SK-N-DZ (cell line): ENCODE measurements around the gene WDR88.
"Not testable (repeated sequence)": the region's sequence is repeated elsewhere in the genome, so short reads cannot be mapped to it uniquely, and the experiment has no call there.

Source experiments
- DNase-seq: peaks from one replicate; pipeline ENCODE4 v3.0.0-alpha.2; 2015; ENCODE audit warnings: low spot score

The WDR88 gene

DNA sequence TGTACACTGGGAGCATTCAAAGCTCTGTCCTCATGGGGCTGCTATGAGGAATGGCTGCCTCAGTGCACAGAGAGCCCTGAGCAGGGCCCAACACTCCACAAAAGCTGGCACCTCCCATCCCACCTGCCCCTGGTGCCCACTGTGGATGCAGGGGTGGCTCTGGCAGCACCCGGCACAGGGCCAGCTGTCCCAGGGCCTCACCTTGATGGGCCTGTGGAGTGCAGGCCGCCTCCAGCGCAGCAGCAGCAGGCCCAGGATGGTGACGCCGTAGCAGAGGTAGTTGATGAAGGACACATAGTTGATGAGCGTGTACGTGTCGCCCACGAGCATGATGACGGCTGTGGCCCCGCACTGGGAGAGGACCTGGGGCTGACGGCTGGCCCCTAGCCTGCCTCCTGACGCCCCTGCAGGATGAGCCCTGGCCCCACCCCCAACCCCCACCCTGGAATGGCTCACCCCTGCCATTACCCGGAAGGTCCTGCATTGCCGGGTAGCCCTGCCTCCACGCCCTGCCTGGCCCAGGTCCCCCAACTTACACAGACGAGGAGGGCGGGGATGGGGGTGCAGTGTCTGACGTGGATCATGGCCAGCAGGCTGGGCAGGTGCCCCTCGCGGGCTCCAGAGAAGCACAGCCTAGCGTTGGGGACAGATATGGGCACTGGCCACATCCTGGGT, 78.5 kb downstream of the WDR88 start:
- DNase-seq = no peak

DNA sequence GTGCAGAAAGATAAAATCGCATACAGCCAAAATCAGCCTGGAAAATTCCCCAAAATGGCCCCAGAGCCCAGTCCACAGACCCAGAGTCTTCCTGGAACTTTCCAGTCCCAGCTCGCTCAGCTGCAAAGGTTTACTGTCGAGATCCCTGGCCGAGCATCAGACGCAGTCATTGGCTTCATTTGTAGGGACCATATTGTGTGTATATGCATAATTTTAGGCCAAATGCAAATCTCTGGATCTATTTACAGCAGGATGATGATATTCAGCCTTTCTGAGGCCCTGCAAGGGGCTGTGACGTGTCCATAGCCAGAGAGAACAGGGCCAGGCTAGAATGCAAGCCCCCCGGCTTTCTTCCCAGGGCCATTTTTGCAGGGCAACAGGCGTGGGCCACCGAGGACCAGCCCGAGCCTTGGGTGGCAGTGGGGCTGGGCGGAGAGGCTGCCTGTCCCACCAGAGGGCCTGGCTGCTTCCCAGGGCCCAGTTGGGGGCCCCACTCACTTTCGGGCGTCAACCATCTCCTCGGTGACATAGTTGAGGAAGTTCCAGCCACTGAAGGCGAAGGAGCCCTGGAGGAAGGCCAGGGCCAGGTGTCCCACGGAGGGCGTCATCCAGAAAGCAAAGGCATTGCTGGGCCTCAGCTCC, 80.0 kb downstream of the WDR88 start:
- DNase-seq = no peak

DNA sequence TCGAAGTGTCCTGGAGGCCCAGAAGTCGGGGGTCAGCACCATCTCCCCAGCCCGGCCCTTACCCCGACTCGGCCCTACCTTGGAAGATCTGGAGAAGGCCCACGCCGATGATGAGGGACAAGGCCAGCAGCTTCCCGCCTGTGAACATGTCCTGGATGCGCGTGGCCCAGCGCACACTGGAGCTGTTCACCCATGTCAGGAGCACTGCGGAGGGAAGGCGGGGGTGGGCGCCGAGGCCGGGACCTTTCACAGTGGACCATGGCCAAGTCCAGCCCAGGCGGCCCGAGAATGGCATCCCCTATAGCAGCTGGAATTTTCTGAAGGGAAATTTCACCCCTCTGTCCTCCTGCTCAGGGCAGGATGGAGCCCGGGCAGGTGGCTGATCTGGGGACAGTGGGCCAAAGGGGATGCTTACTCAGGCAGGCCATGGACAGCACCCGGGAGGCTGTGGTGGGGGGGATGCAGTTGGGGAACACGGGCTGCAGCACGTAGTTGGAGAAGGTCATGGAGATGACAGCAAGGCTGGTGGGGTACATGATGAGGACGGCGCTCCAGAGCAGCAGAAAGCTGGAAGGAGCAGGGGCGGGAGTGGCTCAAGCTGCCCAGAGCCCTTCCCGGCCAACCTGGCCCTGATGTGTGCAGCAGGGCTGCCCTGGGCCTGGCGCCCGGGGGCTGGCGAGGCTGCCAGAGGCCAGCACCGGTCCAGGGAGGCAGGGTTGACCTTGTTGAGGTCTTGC, 80.7 kb downstream of the WDR88 start:
- DNase-seq = no peak

DNA sequence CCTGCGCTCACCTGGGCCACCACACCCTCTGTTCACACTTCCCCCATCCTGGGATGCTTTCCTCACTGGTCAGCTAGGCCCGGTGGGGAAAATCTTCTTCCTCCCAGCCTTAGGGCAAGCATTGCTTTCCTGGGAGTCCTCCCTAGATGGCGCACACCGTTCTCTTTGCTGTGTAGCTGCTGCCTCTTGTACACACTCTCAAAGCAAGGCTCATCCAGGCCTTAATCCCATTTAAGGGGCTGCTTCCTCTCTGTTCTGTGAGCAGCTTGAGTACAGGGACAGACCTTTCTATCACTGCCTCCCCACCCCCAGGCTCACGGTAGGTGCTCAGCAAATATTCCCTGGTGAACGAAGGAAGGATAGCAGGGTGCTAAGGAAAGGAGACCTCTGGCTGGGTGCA, 82.7 kb downstream of the WDR88 start:
- peak; percentile 78 for DNase-seq

DNA sequence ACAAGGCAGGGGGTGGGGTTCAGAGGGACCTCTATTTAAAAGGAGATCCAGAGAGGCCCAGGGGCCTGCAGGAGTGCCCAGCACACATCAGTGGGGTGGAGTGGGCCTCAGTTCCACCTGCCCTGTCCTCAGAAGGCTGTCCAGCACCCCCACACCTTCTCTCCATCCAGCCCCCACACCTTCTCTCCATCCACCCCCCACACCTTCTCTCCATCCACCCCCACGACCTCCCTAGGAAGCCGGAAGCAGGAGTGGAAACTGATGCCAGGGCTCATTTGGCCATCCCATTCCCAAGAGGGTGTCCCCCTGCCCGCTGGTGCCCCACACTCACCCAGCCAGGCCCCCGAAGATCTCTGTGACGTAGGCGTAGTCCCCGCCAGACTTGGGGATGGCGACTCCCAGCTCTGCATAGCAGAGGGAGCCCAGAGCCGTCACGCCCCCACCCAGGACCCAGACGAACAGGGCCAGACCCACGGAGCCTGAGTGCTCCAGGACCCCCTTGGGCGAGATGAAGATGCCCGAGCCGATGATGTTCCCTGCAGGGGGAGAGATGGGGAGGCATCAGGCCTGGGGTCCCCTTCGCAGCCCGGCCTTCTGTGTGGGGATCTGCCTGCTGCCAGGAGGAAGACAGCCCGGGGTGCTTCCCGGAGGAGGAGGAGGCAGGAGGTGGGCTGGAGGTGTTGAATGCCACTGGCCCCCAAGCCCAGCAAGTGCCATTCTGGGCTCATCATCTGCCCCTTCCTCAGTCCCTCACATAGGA, 83.7 kb downstream of the WDR88 start:
- no peak for DNase-seq

DNA sequence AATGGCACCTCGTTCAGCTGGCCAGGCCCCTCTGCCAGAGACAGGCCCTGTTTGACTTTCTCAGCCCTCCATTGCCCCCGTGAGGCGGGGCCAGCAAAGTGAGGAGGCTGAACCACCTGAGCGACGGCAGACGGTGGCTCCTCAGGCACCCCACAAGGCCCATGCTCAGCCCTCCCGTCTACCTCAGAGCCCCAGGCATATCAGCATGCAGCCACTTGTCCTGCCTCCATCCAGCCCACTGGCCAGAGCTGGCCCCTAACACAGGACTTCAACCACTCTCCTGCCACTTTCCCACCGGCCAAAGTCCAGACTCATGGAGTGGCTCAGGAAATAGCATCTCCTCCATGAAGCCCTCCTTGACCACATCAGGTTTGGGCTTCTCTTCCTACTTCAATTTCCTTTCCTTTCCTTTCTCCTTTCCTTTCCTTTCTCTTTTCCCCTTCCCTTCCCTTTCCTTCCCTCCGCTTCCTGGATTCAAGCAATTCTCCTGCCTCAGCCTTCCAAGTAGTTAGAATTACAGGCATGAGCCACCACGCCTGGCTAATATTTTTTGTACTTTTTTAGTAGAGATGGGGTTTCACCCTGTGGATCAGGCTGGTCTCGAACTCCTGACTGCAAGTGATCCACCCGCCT, 84.4 kb downstream of the WDR88 start:
- no peak for DNase-seq

DNA sequence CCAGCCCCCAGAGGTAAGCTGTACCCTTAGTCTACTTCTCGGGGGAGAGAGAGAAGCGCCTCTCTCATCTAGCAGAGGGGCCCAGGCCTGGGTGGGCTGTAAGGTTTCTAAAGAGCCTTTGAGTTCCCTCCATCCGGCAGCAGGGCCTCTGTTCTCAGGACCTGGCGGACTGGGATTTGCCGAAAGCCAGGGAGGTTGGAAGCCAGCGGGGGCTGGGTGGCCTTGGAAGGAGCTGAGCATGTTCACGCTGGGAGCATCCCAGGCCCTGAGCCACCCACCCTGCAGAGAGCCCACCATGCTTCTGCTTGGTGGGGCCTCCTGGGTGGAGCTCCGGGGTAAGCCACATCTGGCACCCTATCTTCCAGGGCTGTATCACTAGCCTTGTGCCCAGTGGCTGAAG, 86.0 kb downstream of the WDR88 start:
- no peak for DNase-seq

DNA sequence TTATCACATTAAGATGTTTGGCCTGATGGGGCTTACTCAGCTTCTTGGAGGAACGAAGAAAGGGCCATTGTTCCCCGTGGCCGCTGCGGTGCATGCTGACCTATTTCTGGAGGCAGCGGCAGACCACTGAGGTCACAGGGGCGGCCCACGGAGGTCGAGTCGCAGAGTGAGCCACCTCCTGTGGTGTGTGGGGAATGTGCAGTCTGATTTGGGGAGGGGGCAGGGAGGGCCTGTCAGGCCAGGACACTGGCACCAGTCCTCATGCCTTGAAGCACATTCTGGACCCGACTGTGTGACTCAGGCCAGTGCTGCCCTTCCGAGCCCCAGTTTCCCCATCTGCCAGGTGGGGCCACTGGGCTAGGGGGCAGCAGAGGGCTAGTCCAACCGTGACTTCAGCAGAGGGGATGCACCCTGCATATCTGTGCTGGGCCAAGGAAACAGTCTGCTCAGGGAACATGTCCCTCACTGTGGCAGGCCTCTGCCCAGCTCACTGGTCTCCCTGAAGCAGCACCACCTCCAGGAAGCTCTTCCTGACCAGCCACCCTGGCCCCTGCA, 87.4 kb downstream of the WDR88 start:
- DNase-seq = peak; percentile 35

DNA sequence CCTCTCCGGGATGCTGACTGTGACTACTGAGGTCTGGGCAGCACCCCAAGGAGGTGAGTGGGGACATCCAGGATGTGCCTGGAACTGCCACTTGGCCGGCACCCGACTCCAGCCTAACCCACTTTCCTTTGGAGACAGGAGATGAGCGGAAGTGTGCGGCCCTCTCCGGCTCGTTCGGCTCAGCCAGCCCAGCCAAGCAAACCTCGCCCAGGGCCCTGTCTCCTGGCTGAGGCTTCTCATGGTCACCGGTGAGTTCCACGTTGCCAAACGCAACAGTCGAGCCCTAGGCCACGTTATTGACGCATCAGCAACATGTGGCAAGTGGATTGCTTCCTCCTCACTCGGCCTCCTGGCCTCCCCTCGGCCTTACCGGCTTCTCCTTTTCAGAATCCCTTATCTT, 88.2 kb downstream of the WDR88 start:
- DNase-seq = no peak

DNA sequence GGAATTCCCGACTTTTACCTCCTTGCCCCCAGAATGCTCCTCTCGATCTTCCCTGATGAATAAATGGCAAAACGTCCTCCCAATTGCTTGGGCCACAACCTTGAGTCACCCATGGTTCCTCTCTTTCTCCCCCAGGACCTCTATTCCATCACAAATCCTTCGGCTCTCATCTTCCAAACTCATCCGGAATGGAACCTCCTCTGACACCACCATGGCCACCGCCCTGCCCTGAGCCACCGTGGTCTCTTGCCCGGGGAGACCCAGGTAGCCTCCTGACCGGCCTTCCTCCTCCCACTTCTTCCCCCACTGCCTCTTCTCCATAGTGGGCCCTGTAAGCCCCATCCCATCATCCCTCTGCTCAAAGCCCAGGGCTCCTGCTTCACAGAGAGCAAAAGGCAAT, 88.8 kb downstream of the WDR88 start:
- no peak for DNase-seq

DNA sequence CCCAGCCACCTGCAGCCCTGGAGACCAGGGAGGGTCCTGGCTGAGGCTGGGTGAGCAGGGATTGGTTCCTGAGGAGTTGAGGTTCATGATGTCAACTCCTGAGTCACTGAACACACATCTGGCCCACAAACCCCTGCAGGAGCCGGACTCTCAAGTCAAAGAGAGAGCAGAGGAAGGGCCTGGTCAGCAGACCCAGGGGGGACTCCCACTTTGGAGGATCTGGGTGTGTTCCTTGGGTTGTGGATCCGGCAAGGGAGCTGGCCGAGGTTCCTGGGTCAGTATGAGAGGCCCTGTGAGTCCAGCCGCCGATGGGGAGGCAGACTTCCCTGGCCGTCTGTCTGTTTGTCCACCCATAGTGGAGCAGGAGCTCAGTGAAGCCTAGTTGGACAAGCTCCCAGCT, 89.7 kb downstream of the WDR88 start:
- no peak for DNase-seq

DNA sequence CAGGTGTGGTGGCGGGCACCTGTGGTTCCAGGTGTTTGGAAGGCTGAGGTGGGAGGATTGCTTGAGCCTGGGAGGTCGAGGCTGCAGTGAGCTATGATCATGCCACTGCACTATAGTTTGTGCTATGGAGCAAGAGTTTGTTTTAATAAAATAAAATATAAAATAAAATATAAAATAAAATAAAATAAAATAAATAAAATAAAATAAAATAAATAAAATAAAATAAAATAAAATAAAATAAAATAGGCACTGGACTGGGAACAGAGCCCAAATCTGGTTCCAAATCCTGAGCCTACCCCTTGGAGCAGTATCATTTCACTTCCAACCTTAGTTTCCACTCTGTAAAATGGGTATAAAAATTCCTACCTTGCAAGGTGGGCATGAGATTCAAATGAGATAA, 90.3 kb downstream of the WDR88 start:
- not testable (repeated sequence) for DNase-seq

DNA sequence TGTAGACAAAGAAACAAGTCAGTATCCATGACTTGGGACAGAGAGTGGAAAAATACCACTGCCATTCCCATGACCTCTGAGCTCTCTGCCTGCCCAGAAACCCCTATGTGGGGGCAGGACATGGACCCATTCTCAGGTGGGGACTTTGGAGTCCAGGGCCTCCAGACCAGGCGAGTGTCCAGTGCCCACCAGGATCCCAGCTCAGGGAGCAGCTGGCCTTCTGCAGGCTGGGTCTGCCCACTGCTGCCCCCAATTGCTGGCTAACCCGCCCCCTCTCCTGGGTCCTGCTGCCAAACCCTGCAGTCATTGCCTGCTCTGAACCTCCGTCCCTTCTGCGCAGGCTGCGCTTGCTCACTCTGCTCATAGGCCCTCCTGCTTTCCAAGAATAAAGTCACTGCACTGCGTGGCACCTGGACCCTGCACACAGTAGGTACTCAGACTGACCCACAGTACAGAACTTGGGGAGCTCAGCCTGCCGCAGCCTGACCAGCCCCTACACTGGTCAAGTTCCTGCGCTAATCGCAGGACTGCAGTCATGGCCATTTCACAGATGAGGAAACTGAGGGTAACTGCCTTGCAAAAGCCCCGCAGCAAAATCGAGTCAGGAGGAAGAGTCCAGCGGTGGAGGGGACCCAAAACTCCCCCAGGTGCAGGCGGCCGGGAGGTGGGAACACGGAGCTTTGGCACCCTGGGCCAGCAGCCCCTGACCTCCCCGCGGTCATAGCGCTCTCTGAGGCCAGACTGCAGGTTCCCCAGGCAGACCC, 93.0 kb downstream of the WDR88 start:
- DNase-seq = no peak
